ENCODE measurements around the gene AGPS.

The AGPS gene

GRCh38 chr2:177516824-177517544 is 124.4 kb downstream of the AGPS start:
- H3K9me3 ChIP-seq (ENCODE audit: control insufficient read depth in 1 of 2, low read length in 2 of 2) = no peaks in the 10 kb centered on the region
- H3K27me3 ChIP-seq (ENCODE audit: control insufficient read depth in 1 of 2, insufficient read depth in 2 of 2, low read length in 2 of 2) = no peaks in the 10 kb centered on the region
- H3K36me3 ChIP-seq (ENCODE audit: control insufficient read depth in 1 of 2, insufficient read depth in 2 of 2, low read length in 2 of 2) = peaks cover 6 to 17% of the 10 kb centered on the region in 2 donors
- H3K9ac ChIP-seq (ENCODE audit: low read depth in 1 of 2, low read length in 2 of 2) = no peak overlapping the region
- H3K27ac ChIP-seq (ENCODE audit: low read depth, low read length) = no peak overlapping the region
- peaks cover 0 to 19% of the 10 kb centered on the region in 2 donors for H3K4me1 ChIP-seq (ENCODE audit: control insufficient read depth in 1 of 2, insufficient read depth in 2 of 2, low read length in 2 of 2)
- no peak overlapping the region for H3K4me3 ChIP-seq (ENCODE audit: low read depth in 1 of 2, low read length in 2 of 2)

DNA sequence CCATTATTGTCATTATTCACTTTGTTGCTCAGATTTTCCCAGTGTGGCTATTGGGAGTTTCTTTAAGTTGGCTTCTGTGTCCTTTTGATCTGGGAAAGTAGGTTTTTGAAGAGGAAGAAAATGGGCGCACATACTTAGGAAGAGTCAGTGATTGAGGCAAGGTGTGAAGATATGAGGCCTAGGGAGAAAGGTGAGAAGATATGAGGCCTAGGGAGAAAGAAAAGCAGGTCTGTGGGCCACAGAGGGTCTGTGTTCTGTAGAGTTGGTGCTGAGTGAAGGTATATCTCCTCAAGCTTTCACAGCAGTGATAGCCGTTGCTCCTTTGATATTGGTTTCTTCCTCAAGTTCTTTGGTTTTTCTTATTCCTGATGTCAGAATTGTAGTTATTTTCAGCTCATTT is 126.2 kb downstream of the AGPS start:
- Histone ChIP-seq H3K4me1 (ENCODE audit: control insufficient read depth in 1 of 2, insufficient read depth in 2 of 2, low read length in 2 of 2) (peaks cover 0 to 19% of the 10 kb centered on the region in 2 donors), H3K36me3 (ENCODE audit: control insufficient read depth in 1 of 2, insufficient read depth in 2 of 2, low read length in 2 of 2) (peaks cover 2 to 28% of the 10 kb centered on the region in 2 donors), H3K9ac (ENCODE audit: low read depth in 1 of 2, low read length in 2 of 2) (no peak overlapping the region), H3K27me3 (ENCODE audit: control insufficient read depth in 1 of 2, insufficient read depth in 2 of 2, low read length in 2 of 2) (no peaks in the 10 kb centered on the region), H3K4me3 (ENCODE audit: low read depth in 1 of 2, low read length in 2 of 2) (no peak overlapping the region), H3K9me3 (ENCODE audit: control insufficient read depth in 1 of 2, low read length in 2 of 2) (no peaks in the 10 kb centered on the region), H3K27ac (ENCODE audit: low read depth, low read length) (no peak overlapping the region)

DNA sequence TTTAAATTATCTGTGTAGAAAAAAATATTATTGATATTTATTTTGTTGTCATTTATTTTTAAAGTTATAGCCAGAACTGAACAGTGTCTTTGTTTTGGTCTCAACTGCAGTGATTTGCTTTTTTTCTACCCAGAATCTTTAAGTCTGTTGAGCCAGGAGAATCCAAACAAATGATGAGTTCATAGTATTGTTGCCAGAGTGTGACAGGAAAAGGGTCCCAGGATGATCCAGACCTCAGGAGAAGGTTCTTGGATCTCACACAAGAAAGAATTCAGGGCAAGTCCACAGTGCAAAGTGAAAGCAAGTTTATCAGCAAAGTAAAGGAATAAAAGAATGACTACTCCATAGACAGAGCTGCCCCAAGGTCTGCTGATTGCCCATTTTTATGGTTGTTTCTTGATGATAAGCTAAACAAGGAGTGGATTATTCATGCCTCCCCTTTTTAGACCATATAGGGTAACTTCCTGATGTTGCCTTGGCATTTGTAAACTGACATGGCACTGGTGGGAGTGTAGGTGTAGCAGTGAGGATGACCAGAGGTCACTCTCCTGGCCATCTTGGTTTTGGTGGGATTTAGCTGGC is 127.1 kb downstream of the AGPS start:
- H3K4me1 ChIP-seq (ENCODE audit: control insufficient read depth in 1 of 2, insufficient read depth in 2 of 2, low read length in 2 of 2) = peaks cover 0 to 19% of the 10 kb centered on the region in 2 donors
- no peaks in the 10 kb centered on the region for H3K27me3 ChIP-seq (ENCODE audit: control insufficient read depth in 1 of 2, insufficient read depth in 2 of 2, low read length in 2 of 2)
- H3K36me3 ChIP-seq (ENCODE audit: control insufficient read depth in 1 of 2, insufficient read depth in 2 of 2, low read length in 2 of 2) = peaks cover 2 to 25% of the 10 kb centered on the region in 2 donors
- no peak overlapping the region for H3K27ac ChIP-seq (ENCODE audit: low read depth, low read length)
- H3K9ac ChIP-seq (ENCODE audit: low read depth in 1 of 2, low read length in 2 of 2) = no peak overlapping the region
- no peaks in the 10 kb centered on the region for H3K9me3 ChIP-seq (ENCODE audit: control insufficient read depth in 1 of 2, low read length in 2 of 2)
- no peak overlapping the region for H3K4me3 ChIP-seq (ENCODE audit: low read depth in 1 of 2, low read length in 2 of 2)

DNA sequence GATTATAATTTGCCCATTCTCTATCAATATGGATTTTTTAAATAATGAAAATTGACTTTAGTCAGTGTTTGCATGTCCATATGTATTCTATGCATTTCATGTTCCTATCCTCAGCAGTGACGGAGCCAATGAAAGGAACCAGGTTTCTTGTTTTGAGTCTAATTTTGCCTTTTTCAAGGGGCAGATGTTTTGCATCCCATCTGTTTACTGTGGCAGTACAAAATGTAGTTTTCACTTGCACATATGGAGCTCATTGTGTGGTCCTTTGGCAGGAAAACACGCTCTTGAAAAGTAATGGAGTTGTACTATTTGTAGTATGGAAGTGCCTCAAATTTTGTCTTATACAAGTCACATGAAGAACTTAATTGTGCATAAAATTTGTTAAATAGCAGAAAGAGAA is 127.8 kb downstream of the AGPS start:
- H3K9me3 ChIP-seq (ENCODE audit: control insufficient read depth in 1 of 2, low read length in 2 of 2) = no peaks in the 10 kb centered on the region
- H3K4me3 ChIP-seq (ENCODE audit: low read depth in 1 of 2, low read length in 2 of 2) = no peak overlapping the region
- H3K27me3 ChIP-seq (ENCODE audit: control insufficient read depth in 1 of 2, insufficient read depth in 2 of 2, low read length in 2 of 2) = no peaks in the 10 kb centered on the region
- H3K36me3 ChIP-seq (ENCODE audit: control insufficient read depth in 1 of 2, insufficient read depth in 2 of 2, low read length in 2 of 2) = peaks cover 2 to 19% of the 10 kb centered on the region in 2 donors
- H3K4me1 ChIP-seq (ENCODE audit: control insufficient read depth in 1 of 2, insufficient read depth in 2 of 2, low read length in 2 of 2) = peaks cover 0 to 19% of the 10 kb centered on the region in 2 donors
- H3K27ac ChIP-seq (ENCODE audit: low read depth, low read length) = no peak overlapping the region
- no peak overlapping the region for H3K9ac ChIP-seq (ENCODE audit: low read depth in 1 of 2, low read length in 2 of 2)

- Histone ChIP-seq H3K4me1 (ENCODE audit: control insufficient read depth in 1 of 2, insufficient read depth in 2 of 2, low read length in 2 of 2) (peaks cover 0 to 14% of the 10 kb centered on the region in 2 donors), H3K27me3 (ENCODE audit: control insufficient read depth in 1 of 2, insufficient read depth in 2 of 2, low read length in 2 of 2) (no peaks in the 10 kb centered on the region), H3K4me3 (ENCODE audit: low read depth in 1 of 2, low read length in 2 of 2) (no peak overlapping the region), H3K36me3 (ENCODE audit: control insufficient read depth in 1 of 2, insufficient read depth in 2 of 2, low read length in 2 of 2) (peaks cover 2 to 19% of the 10 kb centered on the region in 2 donors), H3K9me3 (ENCODE audit: control insufficient read depth in 1 of 2, low read length in 2 of 2) (no peaks in the 10 kb centered on the region), H3K27ac (ENCODE audit: low read depth, low read length) (no peak overlapping the region), H3K9ac (ENCODE audit: low read depth in 1 of 2, low read length in 2 of 2) (no peak overlapping the region)
These were observed 131.2 kb downstream of the AGPS start for GRCh38 chr2:177523781-177524180.

DNA sequence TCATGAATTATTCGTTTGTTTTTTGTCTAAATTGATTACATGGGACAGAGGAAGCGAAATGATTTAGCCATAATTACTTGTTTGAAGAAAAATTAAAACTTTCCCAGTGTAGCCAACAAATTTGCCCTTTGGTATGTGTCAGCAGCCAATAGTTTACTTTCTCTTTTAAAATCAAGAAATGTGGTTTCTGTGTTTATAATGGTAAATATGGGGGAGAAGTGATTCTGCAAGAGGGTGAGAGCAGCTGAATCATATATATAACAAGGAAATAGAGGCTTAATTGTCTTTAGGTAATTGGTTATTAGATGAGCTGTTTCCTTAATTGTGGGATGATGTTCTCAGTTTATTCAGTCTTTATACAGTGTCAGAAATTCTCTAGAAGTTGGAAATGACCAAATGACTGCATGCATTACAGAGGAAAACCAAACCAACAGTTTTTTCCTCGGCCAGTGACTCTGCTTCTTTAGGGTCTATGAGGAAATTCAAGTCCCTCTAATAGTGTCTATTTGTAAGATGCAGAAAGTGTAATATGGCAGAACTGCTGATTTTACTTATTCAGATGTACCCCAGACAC is 132.9 kb downstream of the AGPS start:
- peaks cover 2 to 19% of the 10 kb centered on the region in 2 donors for H3K36me3 ChIP-seq (ENCODE audit: control insufficient read depth in 1 of 2, insufficient read depth in 2 of 2, low read length in 2 of 2)
- H3K9me3 ChIP-seq (ENCODE audit: control insufficient read depth in 1 of 2, low read length in 2 of 2) = no peaks in the 10 kb centered on the region
- H3K9ac ChIP-seq (ENCODE audit: low read depth in 1 of 2, low read length in 2 of 2) = no peak overlapping the region
- H3K27me3 ChIP-seq (ENCODE audit: control insufficient read depth in 1 of 2, insufficient read depth in 2 of 2, low read length in 2 of 2) = no peaks in the 10 kb centered on the region
- H3K27ac ChIP-seq (ENCODE audit: low read depth, low read length) = no peak overlapping the region
- H3K4me3 ChIP-seq (ENCODE audit: low read depth in 1 of 2, low read length in 2 of 2) = no peak overlapping the region
- peaks cover 0 to 1% of the 10 kb centered on the region in 2 donors for H3K4me1 ChIP-seq (ENCODE audit: control insufficient read depth in 1 of 2, insufficient read depth in 2 of 2, low read length in 2 of 2)

DNA sequence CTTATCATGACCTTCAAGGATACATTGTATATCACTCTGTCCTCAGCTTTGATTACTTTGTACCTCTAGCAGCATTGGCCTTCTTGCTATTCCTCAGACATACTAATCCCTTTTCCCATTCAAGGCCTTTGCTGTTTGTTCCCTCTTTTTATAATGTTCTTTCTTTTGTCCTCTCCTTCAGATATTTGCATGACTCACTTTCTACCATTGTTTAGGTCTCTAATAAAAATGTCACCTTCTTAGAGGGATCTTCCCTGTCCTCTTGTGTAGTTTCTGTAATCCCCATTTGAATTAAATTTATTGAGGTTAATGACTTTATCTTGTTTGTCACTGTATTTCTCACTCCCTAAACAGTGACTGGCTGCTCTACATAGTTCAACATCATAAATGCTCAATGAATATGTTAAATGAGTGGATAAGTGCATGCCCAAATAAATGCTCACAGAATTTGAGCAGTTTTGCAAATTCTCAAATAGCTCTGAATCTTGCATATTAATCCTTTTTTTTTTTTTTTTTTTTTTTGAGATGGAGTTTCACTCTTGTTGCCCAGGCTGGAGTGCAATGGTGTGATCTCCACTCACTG is 135.9 kb downstream of the AGPS start:
- Histone ChIP-seq H3K27me3 (ENCODE audit: control insufficient read depth in 1 of 2, insufficient read depth in 2 of 2, low read length in 2 of 2) (no peaks in the 10 kb centered on the region), H3K36me3 (ENCODE audit: control insufficient read depth in 1 of 2, insufficient read depth in 2 of 2, low read length in 2 of 2) (peaks cover 0 to 9% of the 10 kb centered on the region in 2 donors), H3K27ac (ENCODE audit: low read depth, low read length) (no peak overlapping the region), H3K9ac (ENCODE audit: low read depth in 1 of 2, low read length in 2 of 2) (no peak overlapping the region), H3K4me1 (ENCODE audit: control insufficient read depth in 1 of 2, insufficient read depth in 2 of 2, low read length in 2 of 2) (no peaks in the 10 kb centered on the region), H3K9me3 (ENCODE audit: control insufficient read depth in 1 of 2, low read length in 2 of 2) (no peaks in the 10 kb centered on the region), H3K4me3 (ENCODE audit: low read depth in 1 of 2, low read length in 2 of 2) (no peak overlapping the region)

DNA sequence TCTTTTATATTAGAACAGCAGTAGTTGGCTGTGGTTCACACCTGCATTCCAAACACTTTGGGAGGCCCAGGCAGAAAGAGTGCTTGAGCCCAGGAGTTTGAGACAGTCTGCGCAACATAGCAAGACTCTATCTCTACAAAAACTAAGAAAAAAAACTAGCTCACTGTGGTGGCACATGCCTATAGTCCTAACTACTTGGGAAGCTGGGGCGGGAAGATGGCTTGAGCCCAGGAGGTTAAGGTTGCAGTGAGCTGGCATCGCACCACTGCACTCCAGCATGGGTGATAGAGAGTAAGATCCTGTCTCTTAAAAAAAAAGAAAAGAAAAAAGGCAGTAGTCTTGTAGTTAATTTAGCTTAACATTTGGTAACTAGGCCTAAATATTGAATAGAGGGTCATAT is 136.6 kb downstream of the AGPS start:
- no peaks in the 10 kb centered on the region for H3K9me3 ChIP-seq (ENCODE audit: control insufficient read depth in 1 of 2, low read length in 2 of 2)
- no peak overlapping the region for H3K4me3 ChIP-seq (ENCODE audit: low read depth in 1 of 2, low read length in 2 of 2)
- H3K36me3 ChIP-seq (ENCODE audit: control insufficient read depth in 1 of 2, insufficient read depth in 2 of 2, low read length in 2 of 2) = peaks cover 0 to 1% of the 10 kb centered on the region in 2 donors
- H3K4me1 ChIP-seq (ENCODE audit: control insufficient read depth in 1 of 2, insufficient read depth in 2 of 2, low read length in 2 of 2) = no peaks in the 10 kb centered on the region
- H3K27ac ChIP-seq (ENCODE audit: low read depth, low read length) = no peak overlapping the region
- H3K27me3 ChIP-seq (ENCODE audit: control insufficient read depth in 1 of 2, insufficient read depth in 2 of 2, low read length in 2 of 2) = no peaks in the 10 kb centered on the region
- no peak overlapping the region for H3K9ac ChIP-seq (ENCODE audit: low read depth in 1 of 2, low read length in 2 of 2)

DNA sequence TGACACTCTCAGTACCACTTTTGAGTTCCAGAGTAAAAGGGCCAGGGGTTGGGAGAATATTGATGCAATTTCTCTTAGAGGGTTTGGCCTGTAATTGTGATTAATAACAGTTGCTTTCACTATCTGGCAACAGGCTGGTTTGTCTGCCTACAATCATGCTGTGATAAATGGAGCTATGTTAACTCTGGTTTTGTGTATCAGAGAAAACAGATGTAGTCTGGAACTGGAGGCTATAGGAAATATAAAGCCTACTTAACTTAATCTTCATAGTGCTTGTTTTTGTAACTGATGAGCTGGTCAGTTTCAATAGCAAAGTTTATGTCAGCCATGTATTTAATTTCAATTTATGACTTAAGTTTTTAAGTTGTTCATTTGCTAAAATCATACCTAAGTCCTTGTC is 138.0 kb downstream of the AGPS start:
- Histone ChIP-seq H3K4me3 (ENCODE audit: low read depth in 1 of 2, low read length in 2 of 2) (no peak overlapping the region), H3K9me3 (ENCODE audit: control insufficient read depth in 1 of 2, low read length in 2 of 2) (no peaks in the 10 kb centered on the region), H3K36me3 (ENCODE audit: control insufficient read depth in 1 of 2, insufficient read depth in 2 of 2, low read length in 2 of 2) (no peaks in the 10 kb centered on the region), H3K9ac (ENCODE audit: low read depth in 1 of 2, low read length in 2 of 2) (no peak overlapping the region), H3K27ac (ENCODE audit: low read depth, low read length) (no peak overlapping the region), H3K27me3 (ENCODE audit: control insufficient read depth in 1 of 2, insufficient read depth in 2 of 2, low read length in 2 of 2) (no peaks in the 10 kb centered on the region), H3K4me1 (ENCODE audit: control insufficient read depth in 1 of 2, insufficient read depth in 2 of 2, low read length in 2 of 2) (no peaks in the 10 kb centered on the region)

DNA sequence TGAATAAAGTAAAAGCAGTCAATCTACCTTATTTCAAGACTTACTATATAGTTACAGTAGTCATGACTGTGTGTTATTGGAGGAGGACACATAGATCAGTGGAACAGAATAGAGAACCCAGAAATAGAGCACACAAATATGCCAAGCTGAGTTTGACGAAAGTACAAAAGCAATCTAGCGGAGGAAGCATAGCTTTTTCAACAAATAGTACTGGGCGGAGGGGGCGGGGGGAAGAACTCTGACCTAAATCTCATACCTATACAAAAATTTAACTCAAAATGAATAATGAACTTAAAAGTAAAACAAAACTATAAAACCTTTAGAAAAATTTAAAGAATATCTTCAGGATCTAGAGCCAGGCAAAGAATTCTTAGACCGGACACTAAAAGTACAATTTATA is 139.1 kb downstream of the AGPS start:
- Histone ChIP-seq H3K9ac (ENCODE audit: low read depth in 1 of 2, low read length in 2 of 2) (no peak overlapping the region), H3K27ac (ENCODE audit: low read depth, low read length) (no peak overlapping the region), H3K27me3 (ENCODE audit: control insufficient read depth in 1 of 2, insufficient read depth in 2 of 2, low read length in 2 of 2) (no peaks in the 10 kb centered on the region), H3K4me3 (ENCODE audit: low read depth in 1 of 2, low read length in 2 of 2) (no peak overlapping the region), H3K36me3 (ENCODE audit: control insufficient read depth in 1 of 2, insufficient read depth in 2 of 2, low read length in 2 of 2) (peaks cover 0 to 4% of the 10 kb centered on the region in 2 donors), H3K9me3 (ENCODE audit: control insufficient read depth in 1 of 2, low read length in 2 of 2) (no peaks in the 10 kb centered on the region), H3K4me1 (ENCODE audit: control insufficient read depth in 1 of 2, insufficient read depth in 2 of 2, low read length in 2 of 2) (no peaks in the 10 kb centered on the region)
